B cell (primary cell): Measurements from ENCODE around the gene KRTAP10-1. TPM values are rescaled to one million over a fixed set of nuclear protein-coding genes. Genes with fewer than 3 reads are reported as not detected.

Experiments
- ATAC-seq: fragments of 200-7000 bp; cut with Tn5 transposase; one replicate; pipeline ENCODE4 v1.10.0; 2021; ENCODE audit warnings: low read depth, mild to moderate bottlenecking, moderate number of reproducible peaks, moderate library complexity
- CTCF ChIA-PET: fragments of 350-600 bp; sonication (Branson Sonifier 250); formaldehyde crosslinking; loops from one replicate; lab custom pipeline; 2021; ENCODE audit warnings: antibody characterized with exemption, inconsistent platforms; lab: Charles Lee
- POLR2A ChIA-PET: fragments of 350-600 bp; sonication (Branson Sonifier 250); formaldehyde crosslinking; loops from one replicate; lab custom pipeline; 2021; ENCODE audit warnings: antibody characterized with exemption; lab: Charles Lee
- DNase-seq: peaks from one replicate; pipeline ENCODE4 v3.0.0; 2013
- H2AFZ ChIP-seq: 2 replicates; pipeline ENCODE4 v1.6.1; 2012; ENCODE audit warnings: mild to moderate bottlenecking, low read depth, low read length; ENCODE audit not compliant: insufficient read depth, poor library complexity, severe bottlenecking
- H3K27ac ChIP-seq, 2 donors: 1 replicate in 1 of 2; 2 replicates in 1 of 2; pipeline ENCODE4 v1.5.1; 2012 to 2013; ENCODE audit warnings: low read length in 2 of 2, mild to moderate bottlenecking in 2 of 2, moderate library complexity in 1 of 2
- H3K27me3 ChIP-seq, 4 experiments: fragments of 200-600 bp in 1 of 4; sonication (generic) in 1 of 4; replicated peaks in 1 of 4; 1 replicate in 2 of 4; 2 replicates in 2 of 4; pipeline versions ENCODE4 v1.6.1 to v1.7.0; 2013 to 2016; ENCODE audit warnings: low read length in 3 of 4, mild to moderate bottlenecking in 2 of 4, mixed read lengths in 1 of 4, moderate library complexity in 1 of 4; ENCODE audit not compliant: insufficient read depth in 4 of 4, control insufficient read depth in 3 of 4; ENCODE audit errors: control extremely low read depth in 1 of 4
- H3K36me3 ChIP-seq, 2 experiments: replicated peaks in 1 of 2; 1 replicate in 1 of 2; 2 replicates in 1 of 2; pipeline versions ENCODE4 v1.6.1 to v1.7.1; 2013; ENCODE audit warnings: low read length in 1 of 2; ENCODE audit not compliant: insufficient read depth in 2 of 2, control insufficient read depth in 1 of 2; ENCODE audit errors: control extremely low read depth in 1 of 2, extremely low read depth in 1 of 2
- H3K4me1 ChIP-seq, 2 donors: fragments of 200-600 bp in 1 of 2; sonication (generic) in 1 of 2; 1 replicate in 1 of 2; 2 replicates in 1 of 2; pipeline versions ENCODE4 v1.5.1 to v1.6.1; 2013 to 2017; ENCODE audit warnings: low read length in 2 of 2; ENCODE audit not compliant: control insufficient read depth in 2 of 2, insufficient read depth in 2 of 2
- H3K4me2 ChIP-seq: replicated peaks from 2 replicates; pipeline ENCODE3; 2012; ENCODE audit warnings: mild to moderate bottlenecking, low read depth, low read length; ENCODE audit not compliant: poor library complexity, severe bottlenecking
- H3K4me3 ChIP-seq, 5 experiments: fragments of 200-600 bp in 1 of 5; sonication (generic) in 1 of 5; 1 replicate in 3 of 5; 2 replicates in 2 of 5; pipeline versions ENCODE4 v1.5.1 to v1.7.0; 2011 to 2016; ENCODE audit warnings: low read length in 4 of 5, mild to moderate bottlenecking in 4 of 5, low read depth in 2 of 5, control low read depth in 1 of 5, moderate library complexity in 1 of 5; ENCODE audit not compliant: insufficient read depth in 1 of 5; ENCODE audit errors: control extremely low read depth in 1 of 5, extremely low read depth in 1 of 5
- H3K79me2 ChIP-seq: fragments of 200-600 bp; sonication (generic); one replicate; pipeline ENCODE4 v1.6.0; 2016; ENCODE audit warnings: low read length; ENCODE audit not compliant: control insufficient read depth, insufficient read depth
- H3K9ac ChIP-seq: fragments of 200-600 bp; sonication (generic); 2 replicates; pipeline ENCODE4 v1.6.1; 2017; ENCODE audit warnings: mild to moderate bottlenecking, low read length, moderate library complexity
- H3K9me3 ChIP-seq, 3 donors: one replicate each; pipeline versions ENCODE4 v1.6.1 to v1.7.1; 2013; ENCODE audit warnings: low read length in 2 of 3; ENCODE audit not compliant: control insufficient read depth in 2 of 3, insufficient read depth in 1 of 3; ENCODE audit errors: control extremely low read depth in 1 of 3
- H4K20me1 ChIP-seq: 2 replicates; pipeline ENCODE4 v1.6.0; 2012; ENCODE audit warnings: mild to moderate bottlenecking, low read length; ENCODE audit not compliant: insufficient read depth, control insufficient read depth, poor library complexity, severe bottlenecking
- H3K27ac Mint-ChIP-seq: one replicate; pipeline ENCODE4 v1.8.0; 2021; ENCODE audit warnings: mixed read lengths
- H3K27me3 Mint-ChIP-seq: one replicate; pipeline ENCODE4 v1.8.0; 2021; ENCODE audit warnings: mixed read lengths
- H3K4me1 Mint-ChIP-seq: one replicate; pipeline ENCODE4 v1.8.0; 2021; ENCODE audit warnings: mixed read lengths
- H3K4me3 Mint-ChIP-seq: one replicate; pipeline ENCODE4 v1.8.0; 2021; ENCODE audit warnings: mixed read lengths
- H3K9me3 Mint-ChIP-seq: one replicate; pipeline ENCODE4 v1.8.0; 2022; ENCODE audit warnings: mixed read lengths; ENCODE audit not compliant: insufficient read depth
- EZH2 ChIP-seq: IDR thresholded peaks from 2 replicates; pipeline ENCODE4 v1.6.1; 2012; ENCODE audit warnings: borderline replicate concordance, low read depth, mild to moderate bottlenecking, moderate library complexity, low read length; ENCODE audit not compliant: insufficient read depth, poor library complexity, severe bottlenecking
- WGBS: methylation state at CpG from one replicate; pipeline ENCODE4 v1.1.5; 2013; ENCODE audit warnings: missing lambda C conversion rate; ENCODE audit not compliant: insufficient coverage; 5-methylcytosine and 5-hydroxymethylcytosine counted together
- intact Hi-C: fragments of 100-400 bp; cut with micrococcal nuclease; formaldehyde crosslinking; loops from one replicate; pipeline ENCODE4 v1.10.0; 2022
- polyA plus RNA-seq: library from polyadenylated mRNA; depleted of rRNA; stranded (reverse); fragments of >200 nt; gene quantifications from 2 replicates; pipeline ENCODE4 v1.2.3, GENCODE V29; 2012
- total RNA-seq, 2 donors: library from RNA; stranded (reverse); fragments of 120-200 nt in 1 of 2; gene quantifications; 1 replicate in 1 of 2; 2 replicates in 1 of 2; pipeline versions ENCODE4 v1.2.3 to v1.2.4, GENCODE V29; 2013 to 2022
- TF ChIP-seq, protein P1 (sequence below): fragments of 200-600 bp; IDR thresholded peaks from one replicate; pipeline ENCODE4 v1.8.0; 2022; ENCODE audit warnings: antibody characterized with exemption, mild to moderate bottlenecking

The KRTAP10-1 gene
- total and polyA plus RNA-seq, 2 donors (not counting 1 experiment from before 2014, with no cell fraction given): not detected

- peaks cover 60% of the 10 kb centered on the region for H3K27me3 Mint-ChIP-seq
- H3K4me2 ChIP-seq: no peak overlapping the region
These were observed 15.3 kb upstream of the KRTAP10-1 start for GRCh38 chr21:44555200-44555875.

GRCh38 chr21:44552681-44553080 lies 12.7 kb upstream of the KRTAP10-1 start:
- Histone ChIP-seq H3K79me2 (no peaks in the 10 kb centered on the region), H4K20me1 (no peaks in the 10 kb centered on the region), H3K27ac (no peak overlapping the region), H3K36me3 (no peaks in the 10 kb centered on the region), H3K4me1 (peaks cover 2 to 14% of the 10 kb centered on the region in 2 donors), H3K4me3 (no peak overlapping the region), H3K27me3 (peaks cover 0 to 27% (median 5%) of the 10 kb centered on the region in 4 experiments), H2AFZ (no peak overlapping the region), H3K9me3 (peaks cover 0 to 18% (median 0%) of the 10 kb centered on the region in 3 donors), H3K9ac (no peak overlapping the region), H3K4me2 (no peak overlapping the region)
- Mint-ChIP-seq H3K4me1 (peaks cover 14% of the 10 kb centered on the region), H3K27ac (no peak overlapping the region), H3K9me3 (no peaks in the 10 kb centered on the region), H3K27me3 (peaks cover 63% of the 10 kb centered on the region), H3K4me3 (no peak overlapping the region)
- no peak for TF ChIP-seq EZH2
- TF ChIP-seq, protein P1, sequence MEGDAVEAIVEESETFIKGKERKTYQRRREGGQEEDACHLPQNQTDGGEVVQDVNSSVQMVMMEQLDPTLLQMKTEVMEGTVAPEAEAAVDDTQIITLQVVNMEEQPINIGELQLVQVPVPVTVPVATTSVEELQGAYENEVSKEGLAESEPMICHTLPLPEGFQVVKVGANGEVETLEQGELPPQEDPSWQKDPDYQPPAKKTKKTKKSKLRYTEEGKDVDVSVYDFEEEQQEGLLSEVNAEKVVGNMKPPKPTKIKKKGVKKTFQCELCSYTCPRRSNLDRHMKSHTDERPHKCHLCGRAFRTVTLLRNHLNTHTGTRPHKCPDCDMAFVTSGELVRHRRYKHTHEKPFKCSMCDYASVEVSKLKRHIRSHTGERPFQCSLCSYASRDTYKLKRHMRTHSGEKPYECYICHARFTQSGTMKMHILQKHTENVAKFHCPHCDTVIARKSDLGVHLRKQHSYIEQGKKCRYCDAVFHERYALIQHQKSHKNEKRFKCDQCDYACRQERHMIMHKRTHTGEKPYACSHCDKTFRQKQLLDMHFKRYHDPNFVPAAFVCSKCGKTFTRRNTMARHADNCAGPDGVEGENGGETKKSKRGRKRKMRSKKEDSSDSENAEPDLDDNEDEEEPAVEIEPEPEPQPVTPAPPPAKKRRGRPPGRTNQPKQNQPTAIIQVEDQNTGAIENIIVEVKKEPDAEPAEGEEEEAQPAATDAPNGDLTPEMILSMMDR: no peak
- intact Hi-C loops: no loop called here
- DNase-seq: no peak
- WGBS: 89% methylated on average over 13 of the region's 13 CpGs
- ChIA-PET CTCF (no interaction called here), POLR2A (no interaction called here)
- ATAC-seq: no peak

More at GRCh38 chr21:44555200-44555875, 15.3 kb upstream of the KRTAP10-1 start:
- intact Hi-C loops: no loop called here
- H3K36me3 ChIP-seq: no peaks in the 10 kb centered on the region
- WGBS: 80% methylated on average over 2 of the region's 13 CpGs
- POLR2A ChIA-PET: no interaction called here
- H3K4me1 ChIP-seq: peaks cover 0 to 11% of the 10 kb centered on the region in 2 donors
- H3K27ac ChIP-seq: no peak overlapping the region
- no peak for TF ChIP-seq EZH2
- TF ChIP-seq, protein P1: no peak
- Mint-ChIP-seq H3K4me3 (no peak overlapping the region), H3K27ac (no peak overlapping the region), H3K4me1 (peaks cover 7% of the 10 kb centered on the region), H3K9me3 (peaks cover 2% of the 10 kb centered on the region)
- peaks cover 0 to 14% (median 4%) of the 10 kb centered on the region in 4 experiments for H3K27me3 ChIP-seq
- no peak overlapping the region for H3K4me3 ChIP-seq
- no peaks in the 10 kb centered on the region for H3K79me2 ChIP-seq
- no peak overlapping the region for H2AFZ ChIP-seq
- CTCF ChIA-PET: no interaction called here
- no peak overlapping the region for H3K9ac ChIP-seq
- DNase-seq (no peak), ATAC-seq (no peak)
- no peaks in the 10 kb centered on the region for H4K20me1 ChIP-seq
- H3K9me3 ChIP-seq: peaks cover 0 to 10% (median 0%) of the 10 kb centered on the region in 3 donors
